GM19025 (cell line): ENCODE measurements around the gene POLR3B.

ENCODE experiments used
- ATAC-seq: cut with Tn5 transposase; IDR thresholded peaks from one replicate; pipeline ENCODE4 v1.9.1; 2021; ENCODE audit warnings: mild to moderate bottlenecking, low read depth, moderate library complexity; ENCODE audit not compliant: unreplicated experiment

Gene POLR3B

GRCh38 chr12:106389151-106389550 is 31.6 kb downstream of the POLR3B start:
- no peak for ATAC-seq

DNA sequence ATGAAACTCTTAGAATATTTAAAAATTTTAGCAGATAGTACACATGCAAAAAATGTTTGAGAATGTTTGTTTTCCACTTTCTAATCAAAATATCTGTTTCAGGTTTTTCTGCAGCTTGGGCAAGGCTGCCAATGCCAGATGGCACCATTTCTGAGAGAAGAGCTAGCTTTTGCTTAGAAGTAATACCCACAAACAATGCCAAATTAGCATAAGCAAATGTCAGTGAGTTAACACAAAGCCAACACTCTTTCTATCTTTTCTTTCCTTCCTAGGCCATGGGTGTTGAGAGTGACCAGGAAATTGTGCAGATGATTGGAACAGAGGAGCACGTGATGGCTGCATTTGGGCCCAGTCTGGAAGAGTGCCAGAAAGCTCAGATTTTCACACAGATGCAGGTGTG is 35.2 kb downstream of the POLR3B start:
- ATAC-seq: no peak

- no peak for ATAC-seq
These were observed 52.3 kb downstream of the POLR3B start for GRCh38 chr12:106409878-106410277.

GRCh38 chr12:106412563-106412962 is 55.0 kb downstream of the POLR3B start:
- ATAC-seq: no peak

GRCh38 chr12:106415134-106415533 is 57.6 kb downstream of the POLR3B start:
- no peak for ATAC-seq

- ATAC-seq: no peak
These were observed 58.7 kb downstream of the POLR3B start for GRCh38 chr12:106416273-106416672.

GRCh38 chr12:106417926-106418910 is 60.7 kb downstream of the POLR3B start:
- no peak for ATAC-seq

DNA sequence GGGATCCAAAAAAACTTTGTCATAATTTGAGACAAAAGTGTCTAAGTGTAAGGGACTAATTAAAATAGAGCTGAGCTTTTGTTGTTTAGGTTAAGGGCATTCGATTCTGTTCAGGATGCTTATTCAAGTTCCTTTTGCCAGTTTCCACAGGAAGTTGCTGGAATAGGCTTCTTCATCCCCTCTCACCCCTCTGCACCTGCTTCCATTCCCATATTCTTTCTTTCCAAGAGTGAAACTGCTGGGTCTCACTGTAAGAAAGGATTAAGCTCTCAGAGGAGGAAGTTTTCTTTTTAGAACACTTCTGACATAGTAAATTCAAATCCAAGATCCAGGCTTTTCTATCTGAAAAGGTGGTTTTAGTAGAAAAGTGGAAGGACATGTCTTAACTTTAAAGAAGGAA is 61.4 kb downstream of the POLR3B start:
- ATAC-seq: no peak

DNA sequence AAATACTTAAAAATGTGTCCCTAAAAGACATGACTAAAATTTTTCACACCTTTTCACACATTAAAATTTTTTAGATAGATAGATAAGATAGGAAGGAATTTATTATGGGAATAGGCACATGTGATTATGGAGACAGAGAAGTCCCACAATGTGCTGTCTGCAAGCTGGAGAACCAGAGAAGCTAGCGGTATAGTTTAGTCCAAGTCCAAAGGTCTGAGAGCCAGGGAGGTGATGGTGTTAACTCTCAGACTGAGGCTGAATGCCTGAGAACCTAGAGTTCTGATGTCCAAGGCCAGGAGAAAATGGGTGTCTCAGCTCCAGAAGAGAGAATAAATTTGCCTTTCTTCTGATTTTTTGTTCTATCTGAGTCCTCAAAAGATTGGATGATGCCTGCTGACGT is 65.7 kb downstream of the POLR3B start:
- ATAC-seq: no peak

DNA sequence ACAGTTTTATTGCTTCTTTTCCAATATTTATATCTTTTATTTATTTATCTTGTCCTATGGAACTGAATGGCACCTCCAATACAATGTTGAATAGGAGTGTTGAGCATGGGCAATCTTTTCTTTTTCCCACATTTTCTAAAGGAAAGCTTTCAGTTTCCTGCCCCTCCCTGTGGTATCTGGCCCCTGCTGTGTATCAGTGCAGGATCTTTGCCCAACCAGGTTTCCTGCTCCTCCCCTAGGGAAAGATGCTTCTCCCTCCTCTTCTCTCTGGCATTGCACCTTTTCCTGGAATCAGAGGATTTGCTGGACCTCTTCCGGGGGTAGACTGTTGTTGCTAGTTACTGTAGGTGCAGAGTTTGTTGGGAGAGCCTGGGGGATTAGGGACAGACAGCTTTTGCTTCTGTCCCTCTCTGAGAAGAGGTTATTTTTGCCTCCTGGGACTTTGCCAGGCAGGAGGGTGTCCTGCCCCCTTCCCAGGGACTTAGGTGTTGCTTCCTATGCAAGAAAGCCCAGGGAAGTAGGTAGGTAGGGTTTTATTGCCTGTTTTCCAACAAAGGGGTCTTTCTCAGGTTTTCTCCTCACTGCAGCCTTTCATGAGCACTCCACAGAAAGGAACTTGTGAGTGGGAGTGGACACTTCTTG is 67.6 kb downstream of the POLR3B start:
- no peak for ATAC-seq

DNA sequence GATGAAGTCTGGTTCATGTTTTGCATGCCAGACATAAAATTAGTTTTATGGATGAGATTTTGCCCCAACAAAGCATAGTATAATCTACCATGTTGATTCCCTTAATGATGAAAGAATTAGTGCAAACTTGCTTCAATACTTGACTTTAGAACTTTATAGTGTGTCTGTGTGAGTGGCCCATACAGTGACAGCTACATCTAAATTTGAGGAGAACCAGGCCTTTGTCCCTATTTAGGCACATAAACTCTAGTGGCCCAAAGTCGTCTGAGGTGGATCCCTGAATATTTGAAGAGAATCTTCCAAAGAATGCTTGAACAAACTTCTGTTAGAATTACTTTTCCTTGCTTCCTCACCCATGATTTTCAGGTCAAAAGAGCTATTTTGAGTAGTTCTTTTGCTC is 70.4 kb downstream of the POLR3B start:
- ATAC-seq: no peak

- ATAC-seq: no peak
These were observed 70.8 kb downstream of the POLR3B start for GRCh38 chr12:106428384-106428783.

DNA sequence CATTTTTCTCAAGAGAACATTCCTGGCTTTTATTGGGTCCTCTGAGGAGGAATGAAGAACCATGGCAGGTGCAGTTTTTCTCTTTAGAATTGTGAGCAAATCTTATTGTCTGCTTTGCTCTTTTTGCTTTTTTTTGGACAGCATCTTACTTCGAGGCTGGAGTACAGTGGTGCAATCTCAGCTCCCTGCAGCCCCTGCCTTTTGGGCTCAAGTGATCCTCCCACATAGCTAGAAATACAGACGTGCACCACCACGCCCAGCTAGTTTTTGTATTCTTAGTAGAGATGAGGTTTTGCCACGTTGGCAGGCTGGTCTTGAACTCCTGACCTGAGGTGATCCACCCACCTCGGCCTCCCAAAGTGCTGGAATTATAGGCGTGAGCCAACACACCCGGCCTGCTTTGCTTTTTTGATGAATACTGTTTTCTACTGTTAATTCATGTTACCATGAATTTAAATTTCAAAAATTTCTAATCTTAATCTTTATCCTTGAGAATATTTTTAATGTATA is 71.5 kb downstream of the POLR3B start:
- ATAC-seq: no peak

GRCh38 chr12:106429636-106430035 is 72.1 kb downstream of the POLR3B start:
- ATAC-seq: no peak

DNA sequence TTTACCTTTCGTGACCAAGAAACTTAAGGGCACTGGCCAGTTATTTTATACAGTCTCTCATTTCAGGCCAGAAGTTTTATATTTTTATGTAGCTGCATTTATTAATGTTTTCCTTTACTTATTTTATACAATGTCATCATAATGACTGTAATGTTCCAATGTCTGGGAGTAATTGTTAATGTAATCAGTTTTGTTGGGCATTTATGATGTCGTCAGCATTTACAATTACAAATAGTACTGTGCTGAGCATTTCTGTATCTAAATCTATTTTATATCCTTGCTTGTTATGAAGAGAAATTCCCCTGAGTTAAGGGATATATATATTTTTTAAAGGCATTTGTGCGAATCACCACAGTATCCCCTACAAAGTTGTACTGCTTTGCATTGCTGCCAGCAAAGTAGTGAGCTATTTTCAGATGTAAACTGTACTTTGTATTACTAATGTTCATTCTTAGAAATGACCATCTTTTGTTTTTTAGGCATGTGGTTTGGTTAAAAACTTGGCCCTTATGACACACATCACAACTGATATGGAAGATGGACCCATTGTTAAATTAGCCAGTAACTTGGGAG is 74.4 kb downstream of the POLR3B start:
- ATAC-seq: no peak

GRCh38 chr12:106433055-106433454 is 75.5 kb downstream of the POLR3B start:
- ATAC-seq: no peak

GRCh38 chr12:106434526-106434925 is 77.0 kb downstream of the POLR3B start:
- no peak for ATAC-seq

DNA sequence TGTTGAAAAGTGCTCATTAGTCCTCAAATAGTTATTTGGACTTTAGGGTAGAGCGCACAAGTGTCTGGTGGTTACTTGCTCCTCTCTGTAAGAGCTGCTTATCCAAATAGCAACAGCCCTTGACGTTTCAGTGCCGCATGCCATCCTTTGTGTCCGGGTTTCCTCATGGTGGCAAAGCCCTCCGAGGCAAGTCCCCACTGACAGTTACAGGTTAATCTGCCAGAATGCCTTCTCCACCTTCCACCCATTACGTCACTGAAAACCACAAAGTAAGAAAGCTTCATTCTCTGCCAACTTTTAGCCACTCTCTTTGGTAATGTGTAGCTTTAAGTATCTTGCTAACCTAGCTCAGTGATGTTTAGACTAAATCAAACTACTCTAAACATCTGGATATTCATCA is 78.6 kb downstream of the POLR3B start:
- ATAC-seq: no peak

GRCh38 chr12:106442575-106442974 is 85.0 kb downstream of the POLR3B start:
- ATAC-seq: no peak

- no peak for ATAC-seq
These were observed 87.5 kb downstream of the POLR3B start for GRCh38 chr12:106445053-106445452.

- ATAC-seq: no peak
These were observed 88.4 kb downstream of the POLR3B start for GRCh38 chr12:106445959-106446358.
